Endometrium (tissue), 2 donors: ENCODE data around the gene KPNA4.
"Not testable (repeated sequence)": the region's sequence is repeated elsewhere in the genome, so short reads cannot be mapped to it uniquely, and the experiment has no call there.

Experiments used
- FAIRE-seq: peaks from 2 replicates; lab custom pipeline; 2012; peaks lifted over from hg19 to GRCh38; lab: Jason Lieb, UNC
- donor health status: control.
- donor health status: control.

KPNA4 gene

DNA sequence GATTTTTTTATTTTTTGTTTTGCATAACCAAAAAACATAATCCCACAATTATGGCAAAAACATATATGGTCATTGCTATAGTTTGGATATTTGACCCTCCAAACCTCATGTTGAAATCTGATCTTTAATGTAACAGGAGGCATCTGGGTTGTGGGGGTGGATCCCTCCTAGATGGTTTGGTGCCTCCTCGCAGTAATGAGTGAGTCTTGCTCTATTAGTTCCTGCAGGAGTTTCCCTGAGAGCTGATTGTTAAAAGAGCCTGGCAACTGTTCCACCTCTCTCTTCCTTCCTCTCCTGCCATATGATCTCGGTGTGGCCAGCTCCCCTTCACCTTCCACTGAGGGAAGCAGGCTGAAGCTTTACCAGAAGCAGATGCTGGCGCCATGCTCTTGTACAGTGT, 82.6 kb downstream of the KPNA4 start:
- no peak for FAIRE-seq

DNA sequence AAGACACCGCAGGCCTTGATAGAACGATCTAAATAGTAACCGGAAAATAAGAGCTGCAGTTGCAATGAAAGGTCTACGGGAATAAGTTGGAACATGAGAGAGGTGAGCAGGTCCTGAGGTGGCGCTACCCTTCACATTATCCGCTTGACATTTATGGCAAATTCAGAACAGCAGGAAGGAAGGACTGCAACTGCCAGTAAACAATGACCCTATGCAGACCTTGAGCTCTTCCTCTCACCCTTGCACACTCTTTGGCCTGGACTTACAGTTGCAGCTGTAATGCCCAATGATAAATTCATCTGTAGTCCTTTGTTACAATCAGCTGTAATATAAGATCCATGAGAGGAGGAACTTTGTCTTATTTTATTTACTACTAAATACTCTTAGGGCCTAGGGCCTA, 83.5 kb downstream of the KPNA4 start:
- no peak for FAIRE-seq

DNA sequence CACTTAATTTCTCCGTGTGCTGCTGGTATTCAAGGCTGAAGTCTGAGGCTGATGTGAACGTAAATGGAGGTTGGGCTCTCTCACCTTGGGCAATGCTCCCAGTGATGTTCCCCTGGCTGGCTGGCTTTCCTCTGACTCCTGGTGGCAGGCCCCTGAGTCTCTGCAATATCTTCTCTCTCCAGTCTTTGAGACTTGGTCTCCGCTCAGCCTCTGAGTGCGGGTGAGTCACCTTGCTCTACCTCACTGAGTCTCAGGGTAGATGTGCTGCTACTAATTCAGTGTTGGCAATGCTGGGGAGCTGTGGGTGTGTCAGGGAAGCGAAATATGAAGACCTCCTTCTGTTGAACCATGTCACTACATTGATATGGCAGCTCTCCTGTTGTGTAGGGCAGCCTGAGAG, 84.4 kb downstream of the KPNA4 start:
- FAIRE-seq, result no peak

DNA sequence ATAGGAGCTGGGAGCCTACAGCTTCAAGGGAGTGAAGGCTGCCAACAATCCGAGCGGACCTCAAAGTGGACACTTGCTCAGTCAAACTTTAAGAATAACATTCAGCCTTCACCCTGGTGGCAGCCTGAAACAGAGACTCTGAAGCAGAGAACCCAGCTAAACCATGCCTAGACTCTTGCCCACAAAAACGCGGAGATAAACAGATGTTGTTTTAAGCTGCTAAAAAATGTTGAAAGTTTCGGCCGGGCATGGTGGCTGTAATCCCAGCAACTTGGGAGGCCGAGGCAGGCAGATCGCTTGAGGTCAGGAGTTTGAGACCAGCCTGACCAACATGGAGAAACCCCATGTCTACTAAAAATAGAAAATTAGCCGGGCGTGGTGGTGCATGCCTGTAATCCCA, 86.0 kb downstream of the KPNA4 start:
- no peak for FAIRE-seq

DNA sequence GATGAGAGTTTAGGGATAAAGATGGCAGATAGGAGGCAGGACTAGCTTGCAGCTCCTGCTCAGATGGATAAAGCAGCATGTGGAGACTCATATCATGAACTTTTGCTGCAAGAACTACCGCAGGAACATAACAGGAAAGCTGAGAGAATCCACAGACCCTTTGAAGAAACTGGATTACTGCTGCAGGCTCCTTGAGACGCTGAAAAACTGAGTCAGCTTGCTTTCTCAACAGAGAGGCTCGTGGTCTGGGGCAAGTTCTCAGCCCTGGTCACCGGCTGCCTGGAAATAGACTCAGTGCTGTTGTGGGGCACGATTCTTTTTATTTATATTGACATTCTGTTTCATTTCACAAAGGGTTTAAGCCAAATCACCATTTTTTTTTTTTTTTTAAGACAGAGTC, 87.0 kb downstream of the KPNA4 start:
- no peak for FAIRE-seq

DNA sequence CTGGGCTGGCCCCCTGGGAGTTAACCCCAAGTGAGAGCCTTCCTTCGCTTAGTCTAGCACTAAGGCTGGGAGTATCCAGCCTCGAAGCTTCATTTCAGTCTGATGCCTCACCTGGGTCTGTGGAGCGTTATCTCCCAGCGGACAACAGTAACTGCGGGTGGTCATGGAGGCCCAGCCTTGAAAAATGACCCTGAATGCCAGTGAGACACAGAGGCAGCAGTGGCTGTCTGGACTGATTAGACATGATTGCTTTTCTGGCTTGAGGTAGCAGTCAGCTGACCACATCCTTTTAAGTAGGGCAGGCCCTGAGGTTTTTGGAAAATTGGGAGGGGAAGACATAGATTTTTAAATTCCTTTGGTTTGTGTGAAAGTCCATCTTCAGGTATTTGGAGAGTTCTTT, 87.6 kb downstream of the KPNA4 start:
- no peak for FAIRE-seq

DNA sequence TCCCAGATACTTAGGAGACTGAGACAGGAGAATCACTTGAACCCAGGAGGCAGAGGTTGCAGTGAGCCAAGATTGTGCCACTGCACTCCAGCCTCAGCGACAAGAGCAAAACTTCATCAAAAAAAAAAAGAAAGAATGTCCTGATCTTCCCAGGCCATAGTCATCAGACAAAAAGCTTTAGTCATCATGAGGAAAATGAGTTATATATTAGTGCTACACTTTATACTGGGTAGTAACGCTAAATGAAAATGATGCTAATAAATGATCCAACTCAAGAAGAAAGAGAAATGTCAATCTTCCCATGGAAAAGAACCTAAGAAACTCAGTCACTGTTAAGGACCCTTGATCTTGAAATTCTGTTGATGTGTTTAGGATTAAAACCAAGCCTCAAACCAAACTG, 89.5 kb downstream of the KPNA4 start:
- no peak for FAIRE-seq

DNA sequence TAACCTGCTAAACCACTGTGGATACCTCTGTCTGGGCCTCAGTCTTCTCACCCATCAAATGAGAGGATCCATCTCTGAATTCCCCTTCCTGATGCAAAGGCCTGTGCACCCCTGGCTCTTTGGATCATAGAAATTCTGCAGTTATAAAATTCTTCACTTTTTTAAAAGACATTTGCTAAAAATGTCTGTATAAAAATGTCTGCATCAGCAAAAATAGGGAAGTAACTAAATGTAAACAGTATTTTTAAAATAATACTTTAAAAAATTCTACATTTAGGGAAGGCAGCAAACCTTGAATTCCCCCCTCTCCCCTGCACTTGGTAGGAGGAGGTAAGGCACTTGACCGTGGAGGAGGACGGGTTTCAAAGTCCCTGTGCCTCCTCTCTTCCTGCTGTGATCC, 90.2 kb downstream of the KPNA4 start:
- FAIRE-seq, result no peak

DNA sequence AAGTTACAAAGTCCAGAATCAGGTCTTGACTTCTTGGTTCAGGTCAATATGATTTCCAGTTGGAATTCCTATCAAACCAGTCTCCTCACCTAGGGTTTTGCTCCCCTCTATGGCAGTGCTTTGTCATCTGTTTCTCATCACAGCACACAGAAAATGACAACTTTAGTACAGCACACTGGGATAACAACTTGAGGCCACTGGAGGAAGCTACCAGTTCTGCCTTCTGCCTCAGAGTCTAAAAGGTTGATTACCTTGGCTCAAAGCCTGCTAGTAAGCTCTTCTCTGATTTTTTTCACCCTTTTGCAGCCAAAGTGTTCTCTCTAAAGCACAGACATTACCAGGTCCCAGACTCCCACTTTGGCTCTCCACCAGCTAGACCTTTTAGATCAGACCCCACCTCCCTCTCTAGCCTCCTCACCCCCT, 90.9 kb downstream of the KPNA4 start:
- no peak for FAIRE-seq

DNA sequence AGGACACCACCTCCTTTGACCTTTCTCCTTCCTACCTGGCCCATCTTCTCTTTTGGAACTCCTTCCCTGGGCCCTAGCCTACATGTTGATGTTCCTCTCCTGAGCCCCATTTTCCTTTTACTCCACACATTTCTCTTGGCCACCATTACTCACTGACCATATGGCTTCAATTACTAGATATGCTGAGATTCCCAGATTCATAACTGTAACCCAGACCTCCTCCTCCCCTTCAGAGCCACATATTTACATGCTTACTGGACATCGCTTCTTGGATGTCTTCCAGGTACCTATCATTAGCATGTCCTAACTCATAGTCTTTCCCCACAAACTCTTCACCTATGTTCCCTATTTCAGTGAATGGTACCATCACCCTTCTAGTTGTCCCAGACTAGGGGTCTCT, 91.4 kb downstream of the KPNA4 start:
- no peak for FAIRE-seq

DNA sequence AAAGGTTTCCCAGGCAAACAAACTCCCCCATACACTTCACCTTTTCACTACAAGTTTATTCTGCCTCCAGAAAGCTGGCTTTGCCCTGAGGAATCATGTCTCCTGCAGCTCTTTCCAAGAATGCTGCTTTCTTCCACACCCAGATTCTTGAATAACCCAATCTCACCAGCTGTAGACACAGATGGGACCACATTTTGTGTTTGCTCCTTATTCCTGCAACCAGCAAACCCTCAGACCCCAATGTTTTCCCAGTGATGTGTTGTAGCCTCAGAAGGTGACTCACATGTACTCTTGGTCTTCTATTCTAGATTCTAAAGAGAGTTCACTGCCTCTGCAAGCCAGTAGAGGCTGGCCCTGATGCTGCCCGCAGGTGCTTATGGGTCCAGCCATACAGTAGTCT, 92.2 kb downstream of the KPNA4 start:
- FAIRE-seq, result no peak

DNA sequence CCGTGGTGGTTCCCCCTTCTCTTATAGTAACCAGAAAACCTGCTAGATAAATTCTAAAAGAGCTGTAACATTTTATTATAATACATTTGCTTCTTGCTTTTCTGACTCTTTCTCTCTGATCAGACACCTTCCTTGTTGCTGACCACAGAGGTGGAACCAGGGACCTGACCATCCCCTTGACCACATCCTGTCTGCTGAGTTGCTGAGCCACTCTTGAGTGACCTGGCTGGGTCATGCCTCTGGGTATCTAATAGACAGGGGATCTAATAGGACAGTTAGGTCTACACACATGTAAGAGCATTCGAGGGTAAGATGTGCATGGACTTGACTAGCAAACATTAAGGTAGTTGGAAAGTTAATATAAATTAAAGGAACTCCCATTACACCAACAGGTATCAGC, 93.0 kb downstream of the KPNA4 start:
- FAIRE-seq, result no peak

DNA sequence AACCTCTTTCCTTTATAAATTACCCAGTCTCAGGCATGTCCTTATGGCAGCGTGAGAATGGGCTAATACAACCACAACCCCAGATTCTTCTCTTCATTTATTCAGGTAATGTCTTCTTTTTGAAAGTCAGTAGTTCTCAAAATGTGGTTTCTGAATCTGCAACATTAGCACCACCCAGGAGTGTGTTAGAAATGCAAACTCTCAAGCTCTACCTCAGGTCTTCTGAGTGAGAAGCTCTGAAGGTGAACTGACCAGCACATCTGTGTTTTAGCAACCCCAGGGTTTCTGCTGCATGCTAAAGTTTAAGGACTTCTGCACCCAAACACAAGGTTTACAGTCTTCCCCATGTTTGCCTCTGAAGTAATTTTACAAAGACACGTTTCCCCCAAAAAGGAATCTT, 93.5 kb downstream of the KPNA4 start:
- no peak for FAIRE-seq

DNA sequence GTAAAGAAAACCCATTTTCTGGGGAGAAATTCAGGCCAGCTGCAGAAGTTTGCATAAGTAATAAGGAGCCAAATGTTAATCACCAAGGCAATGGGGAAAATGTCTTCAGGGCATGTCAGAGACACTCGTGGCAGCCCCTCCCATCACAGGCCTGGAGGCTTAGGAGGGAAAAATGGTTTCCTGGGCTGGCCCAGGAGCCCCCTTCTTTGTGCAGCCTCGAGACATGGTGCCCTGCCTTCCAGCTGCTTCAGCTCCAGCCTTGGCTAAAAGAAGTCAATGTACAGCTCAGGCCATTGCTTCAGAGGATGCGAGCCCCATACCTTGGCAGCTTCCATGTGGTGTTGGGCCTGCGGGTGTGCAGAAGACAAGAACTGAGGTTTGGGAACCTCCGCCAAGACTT, 95.2 kb downstream of the KPNA4 start:
- no peak for FAIRE-seq

DNA sequence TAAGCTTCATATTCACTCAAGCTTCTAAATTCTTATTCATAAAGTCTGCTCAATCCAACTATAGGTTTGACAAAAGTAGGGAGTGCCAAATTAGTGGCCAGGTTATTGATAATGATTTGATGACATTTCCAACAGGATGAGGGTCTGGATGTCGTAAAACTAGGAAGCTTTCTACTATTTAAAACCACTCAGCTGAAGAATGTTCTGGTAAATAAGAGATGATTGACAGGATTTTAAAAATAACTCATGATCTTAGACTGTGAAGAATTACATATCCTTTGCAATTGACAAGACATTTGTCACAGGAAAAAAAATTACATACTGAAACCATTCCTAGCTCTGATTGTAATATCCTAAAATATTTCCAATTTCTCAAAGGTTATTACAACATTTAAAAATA, 100.4 kb downstream of the KPNA4 start:
- FAIRE-seq, result no peak

DNA sequence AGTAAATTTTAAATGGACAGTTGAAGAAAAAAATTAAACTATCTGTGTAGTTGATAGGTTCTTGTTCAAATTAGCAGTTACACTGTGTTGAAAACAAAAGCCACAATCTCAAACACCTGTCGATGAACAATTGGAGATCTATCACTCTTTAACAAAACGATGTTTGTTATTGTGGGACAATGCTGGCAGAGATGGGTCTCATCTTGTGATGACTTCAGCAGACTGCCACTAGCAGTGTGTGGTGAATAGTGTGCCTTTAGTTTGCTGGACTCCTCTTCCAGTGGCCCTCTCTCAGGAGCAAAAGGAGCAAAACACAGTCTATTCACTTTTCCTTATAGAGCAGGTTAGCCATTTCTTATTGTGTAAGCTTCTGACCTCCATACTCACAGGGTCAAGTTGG, 101.0 kb downstream of the KPNA4 start:
- FAIRE-seq, result no peak

DNA sequence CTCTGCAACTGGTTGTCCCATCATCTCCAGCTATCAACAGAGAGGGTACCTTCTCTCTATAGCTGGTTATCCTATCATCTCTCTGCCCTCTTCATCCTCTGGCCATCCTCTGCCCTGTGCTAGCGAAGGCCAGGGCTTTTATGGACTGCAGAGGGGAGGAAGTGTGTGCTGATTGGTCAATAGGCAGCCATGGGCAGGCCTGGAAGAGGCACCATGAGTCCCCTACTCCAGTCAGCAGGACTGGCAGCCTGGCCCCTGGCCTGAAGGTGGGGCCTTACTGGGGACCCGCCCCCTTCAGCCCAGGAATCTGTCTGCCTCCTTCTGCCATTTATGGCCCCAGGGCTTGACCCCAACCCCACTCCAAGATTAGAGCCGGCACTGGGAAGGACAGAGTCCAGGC, 105.3 kb downstream of the KPNA4 start:
- FAIRE-seq, result no peak

DNA sequence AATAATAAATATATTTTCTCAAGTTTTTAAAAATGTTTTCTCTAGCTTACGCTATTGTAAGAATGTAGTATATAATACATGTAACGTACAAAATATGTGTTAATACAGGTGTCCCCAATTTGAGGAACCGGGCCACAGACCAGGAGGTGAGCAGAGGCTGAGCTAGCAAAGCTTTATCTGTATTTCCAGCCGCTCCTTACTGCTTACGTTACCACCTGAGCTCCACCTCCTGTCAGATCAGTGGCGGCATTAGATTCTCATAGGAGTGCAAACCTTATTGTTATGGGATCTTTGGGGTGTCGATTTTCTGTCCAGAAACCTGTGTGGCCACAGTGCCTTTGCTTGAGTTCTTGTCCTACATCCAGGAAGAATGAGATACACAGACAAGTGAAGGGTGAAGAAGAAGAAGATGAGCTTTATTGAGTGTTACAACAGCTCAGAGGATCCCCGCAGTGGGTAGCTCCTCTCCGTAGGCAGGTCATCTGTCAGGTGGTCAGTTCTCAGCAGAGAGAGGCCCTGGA, 105.9 kb downstream of the KPNA4 start:
- no peak for FAIRE-seq

DNA sequence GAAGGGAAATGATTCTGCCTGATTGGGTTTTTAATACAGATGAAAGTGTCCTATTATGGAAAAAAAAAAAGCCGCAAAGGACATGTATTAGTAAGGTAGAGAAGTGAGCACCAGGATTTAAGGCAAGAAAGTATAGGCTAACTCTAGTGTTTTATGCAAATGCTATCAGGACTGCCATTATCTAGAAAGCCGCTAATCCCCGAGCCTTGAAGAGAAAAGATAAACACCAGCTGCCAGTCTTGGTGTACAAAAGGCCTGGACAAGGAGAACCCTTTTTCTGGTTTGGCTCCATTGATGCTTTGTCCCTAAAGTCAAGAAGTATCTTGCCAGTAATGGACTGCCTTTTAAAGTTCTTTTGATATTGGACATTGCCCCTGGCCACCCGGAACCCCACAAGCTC, 107.2 kb downstream of the KPNA4 start:
- FAIRE-seq, result no peak

DNA sequence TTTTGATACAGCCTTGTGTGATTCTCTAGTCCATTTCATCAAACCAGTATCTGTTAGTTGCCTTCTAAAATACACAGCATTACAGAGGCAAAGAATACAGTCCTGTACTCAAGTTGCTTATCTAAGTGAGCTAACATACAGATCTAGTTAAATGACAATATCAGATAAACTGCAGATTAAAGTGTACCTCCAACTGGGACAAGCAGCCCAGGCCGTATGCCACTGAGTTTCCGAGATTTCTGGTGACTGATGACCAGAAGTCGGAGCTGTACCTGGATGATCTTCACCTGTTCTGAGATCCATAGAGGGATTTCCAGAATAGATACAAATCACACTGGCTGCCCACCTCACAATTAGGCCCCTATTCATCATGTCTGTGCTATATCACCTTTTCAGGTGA, 109.5 kb downstream of the KPNA4 start:
- no peak for FAIRE-seq

DNA sequence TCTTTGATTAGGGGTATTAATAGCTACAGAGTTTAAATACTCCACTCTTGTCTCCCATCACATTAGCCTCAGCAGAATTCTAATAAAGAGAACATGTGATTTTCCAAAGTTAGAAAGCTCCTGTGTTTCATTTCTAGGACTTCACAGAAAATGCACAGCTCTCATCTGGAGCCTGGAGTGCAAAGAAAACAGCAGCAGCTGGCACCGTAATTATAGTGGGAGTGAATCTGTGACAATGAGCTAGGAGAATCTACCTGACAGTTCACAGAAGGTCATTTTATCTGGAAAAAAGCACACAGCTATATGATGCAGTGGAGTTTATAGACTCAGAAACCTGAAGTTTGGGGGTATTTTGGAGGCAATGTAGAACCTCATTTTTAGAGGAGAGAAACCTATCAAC, 110.4 kb downstream of the KPNA4 start:
- FAIRE-seq, result no peak

DNA sequence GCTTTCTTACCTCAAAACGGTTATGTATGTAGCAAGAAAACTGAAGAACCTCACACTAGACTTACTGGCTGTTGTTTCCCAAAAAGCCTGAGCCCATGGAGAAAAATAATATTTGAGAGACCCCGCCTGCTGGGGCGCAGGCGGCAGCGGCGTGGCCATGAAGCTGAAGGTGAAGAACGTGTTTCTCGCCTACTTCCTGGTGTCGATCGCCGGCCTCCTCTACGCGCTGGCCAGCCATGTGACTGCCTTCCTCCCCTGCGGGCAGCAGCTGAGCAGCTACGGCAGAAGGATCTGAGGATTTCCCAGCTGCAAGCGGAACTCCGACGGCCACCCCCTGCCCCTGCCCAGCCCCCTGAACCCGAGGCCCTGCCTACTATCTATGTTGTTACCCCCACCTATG, 113.1 kb downstream of the KPNA4 start:
- FAIRE-seq, result not testable (repeated sequence)

DNA sequence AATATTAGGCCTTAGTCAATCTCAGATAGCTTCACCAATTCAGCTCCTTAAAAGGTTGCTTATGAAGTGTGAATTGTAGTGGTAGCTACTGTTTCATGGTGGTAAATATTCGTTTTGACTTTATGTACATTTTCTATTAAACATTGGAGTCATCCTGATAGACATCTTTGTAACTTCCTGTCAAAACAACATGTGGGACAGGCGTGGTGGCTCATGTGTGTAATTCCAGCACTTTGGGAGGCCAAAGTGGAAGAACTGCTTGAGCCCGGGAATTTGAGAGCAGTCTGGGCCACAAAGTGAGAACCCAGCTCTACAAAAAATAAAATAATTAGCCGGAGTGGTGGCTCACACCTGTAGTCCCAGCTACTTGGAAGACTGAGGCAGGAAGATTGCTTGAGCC, 113.8 kb downstream of the KPNA4 start:
- FAIRE-seq, result no peak

DNA sequence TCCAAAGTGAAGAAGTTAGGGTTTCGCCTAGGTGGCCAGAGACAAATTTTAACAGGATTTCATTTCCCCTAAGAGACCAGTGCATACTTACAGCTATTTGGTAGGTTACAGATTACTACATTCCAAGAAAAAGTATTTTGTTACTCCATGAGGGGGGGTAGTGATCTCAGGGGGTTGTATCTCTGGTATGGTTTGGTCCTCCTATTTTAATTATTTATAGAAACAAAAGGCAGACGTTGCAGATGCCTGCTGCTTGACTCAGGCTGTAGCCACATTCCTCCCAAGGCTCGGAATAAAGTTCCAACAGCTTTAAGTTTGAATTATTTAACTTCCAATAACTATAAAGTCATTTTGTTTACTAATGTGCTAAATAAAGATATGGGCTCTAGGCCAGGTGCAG, 114.5 kb downstream of the KPNA4 start:
- FAIRE-seq, result no peak
